CD4-positive, alpha-beta T cell treated with Interferon alpha-2 for 1 hour (primary cell): ENCODE data around the gene DNAJC2.
A peak's percentile ranks its signal among the peaks of the same experiment; 100 is the strongest.

Source experiments
- DNase-seq, 2 donors: peaks; one replicate each; pipeline ENCODE4 v3.0.0-alpha.2; 2020 to 2022

Gene DNAJC2, protein sequence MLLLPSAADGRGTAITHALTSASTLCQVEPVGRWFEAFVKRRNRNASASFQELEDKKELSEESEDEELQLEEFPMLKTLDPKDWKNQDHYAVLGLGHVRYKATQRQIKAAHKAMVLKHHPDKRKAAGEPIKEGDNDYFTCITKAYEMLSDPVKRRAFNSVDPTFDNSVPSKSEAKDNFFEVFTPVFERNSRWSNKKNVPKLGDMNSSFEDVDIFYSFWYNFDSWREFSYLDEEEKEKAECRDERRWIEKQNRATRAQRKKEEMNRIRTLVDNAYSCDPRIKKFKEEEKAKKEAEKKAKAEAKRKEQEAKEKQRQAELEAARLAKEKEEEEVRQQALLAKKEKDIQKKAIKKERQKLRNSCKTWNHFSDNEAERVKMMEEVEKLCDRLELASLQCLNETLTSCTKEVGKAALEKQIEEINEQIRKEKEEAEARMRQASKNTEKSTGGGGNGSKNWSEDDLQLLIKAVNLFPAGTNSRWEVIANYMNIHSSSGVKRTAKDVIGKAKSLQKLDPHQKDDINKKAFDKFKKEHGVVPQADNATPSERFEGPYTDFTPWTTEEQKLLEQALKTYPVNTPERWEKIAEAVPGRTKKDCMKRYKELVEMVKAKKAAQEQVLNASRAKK

DNA sequence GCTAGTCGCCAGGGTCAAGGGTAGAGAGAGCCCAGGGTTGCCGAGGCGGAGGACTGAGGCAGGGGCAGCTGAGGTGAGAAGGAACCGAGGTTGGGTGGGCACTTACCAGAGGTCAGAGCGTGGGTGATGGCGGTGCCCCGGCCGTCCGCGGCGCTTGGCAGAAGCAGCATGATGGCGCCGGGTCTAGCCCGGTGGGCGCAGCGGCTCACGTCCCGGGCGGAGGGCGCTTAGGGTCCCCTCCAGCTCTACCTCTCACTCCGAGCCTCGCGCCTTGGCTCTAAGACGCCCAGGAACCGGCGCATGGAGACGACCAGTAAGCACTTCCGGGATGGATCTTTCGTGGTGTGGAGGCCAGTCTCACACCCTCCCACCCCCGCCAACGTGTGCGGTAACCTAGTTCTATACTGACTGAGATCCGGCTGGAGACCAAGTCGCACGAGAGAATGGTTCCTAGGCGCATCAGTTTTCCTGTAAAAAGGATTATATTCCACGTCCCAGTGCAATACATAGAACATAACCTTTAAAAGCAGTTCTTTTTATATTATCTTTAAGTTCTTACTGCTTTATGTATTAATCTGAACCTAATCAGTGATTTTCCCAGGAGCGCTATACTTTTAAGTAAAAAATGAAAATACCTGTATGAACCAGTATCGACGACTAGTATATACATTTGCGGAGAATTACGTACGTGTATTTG is at the start of gene DNAJC2:
Gene DNAJC2, minus strand, starts transcription at position 315 of the 697 bp plus-strand sequence. Its CDS starts 145 bp downstream, at position 170.
- DNase-seq, result peak; percentile 85 to 89

DNA sequence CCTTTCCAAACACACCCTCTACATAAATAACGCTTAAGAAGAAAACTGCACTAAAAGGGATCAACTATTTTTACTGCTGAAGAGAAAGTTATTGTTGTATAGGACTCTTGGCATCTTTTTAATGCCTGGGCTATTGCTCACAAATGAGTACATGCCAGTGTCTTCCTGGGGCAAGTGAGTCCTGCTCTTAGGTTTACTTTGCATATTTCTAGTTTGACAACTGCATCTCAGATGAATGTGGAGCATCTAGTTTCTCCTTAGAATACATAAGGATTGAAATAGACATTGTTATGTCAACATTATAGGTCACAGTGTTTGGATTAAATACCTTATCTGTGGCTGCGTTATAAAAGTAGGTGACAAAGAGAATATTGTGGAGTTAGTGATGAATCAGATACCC is 47.4 kb upstream of the DNAJC2 start:
- DNase-seq, result no peak

DNA sequence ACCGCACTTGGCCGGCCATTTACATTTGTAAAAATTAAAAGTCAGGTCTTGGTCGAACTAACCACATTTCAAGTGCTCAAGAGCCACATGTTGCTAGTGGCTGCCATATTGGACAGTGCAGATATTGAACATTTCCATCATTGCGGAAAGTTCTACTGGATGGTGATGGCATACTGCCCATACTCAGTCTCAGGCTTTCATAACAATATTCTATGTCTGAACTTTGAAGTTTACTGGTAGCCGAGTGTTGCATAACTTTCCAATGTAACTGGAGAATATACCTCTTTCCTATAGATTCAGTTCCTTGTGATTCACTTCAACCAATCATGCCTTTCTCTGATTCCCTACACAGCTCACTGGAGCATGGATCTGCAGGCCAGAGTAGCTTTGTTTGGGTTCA is 46.6 kb upstream of the DNAJC2 start:
- DNase-seq, result no peak

DNA sequence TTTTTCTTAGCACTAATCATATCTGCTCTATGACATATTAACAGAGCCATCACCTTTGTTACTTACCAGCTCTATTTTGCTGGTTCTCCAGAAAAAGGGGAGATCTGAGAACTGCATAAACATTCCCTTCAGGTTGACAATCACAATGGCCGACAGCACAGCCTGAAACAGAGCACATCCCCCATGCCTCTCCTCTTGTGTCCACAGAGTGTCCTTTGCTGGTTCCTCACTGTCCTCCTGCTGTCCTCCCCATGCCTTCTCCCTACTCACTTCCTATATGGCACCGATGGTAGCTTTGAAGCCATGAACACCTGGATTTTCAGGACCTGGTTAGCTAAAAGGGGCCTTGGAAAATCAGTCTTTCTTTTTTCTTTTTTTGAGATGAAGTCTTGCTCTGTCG is 44.7 kb upstream of the DNAJC2 start:
- no peak for DNase-seq

DNA sequence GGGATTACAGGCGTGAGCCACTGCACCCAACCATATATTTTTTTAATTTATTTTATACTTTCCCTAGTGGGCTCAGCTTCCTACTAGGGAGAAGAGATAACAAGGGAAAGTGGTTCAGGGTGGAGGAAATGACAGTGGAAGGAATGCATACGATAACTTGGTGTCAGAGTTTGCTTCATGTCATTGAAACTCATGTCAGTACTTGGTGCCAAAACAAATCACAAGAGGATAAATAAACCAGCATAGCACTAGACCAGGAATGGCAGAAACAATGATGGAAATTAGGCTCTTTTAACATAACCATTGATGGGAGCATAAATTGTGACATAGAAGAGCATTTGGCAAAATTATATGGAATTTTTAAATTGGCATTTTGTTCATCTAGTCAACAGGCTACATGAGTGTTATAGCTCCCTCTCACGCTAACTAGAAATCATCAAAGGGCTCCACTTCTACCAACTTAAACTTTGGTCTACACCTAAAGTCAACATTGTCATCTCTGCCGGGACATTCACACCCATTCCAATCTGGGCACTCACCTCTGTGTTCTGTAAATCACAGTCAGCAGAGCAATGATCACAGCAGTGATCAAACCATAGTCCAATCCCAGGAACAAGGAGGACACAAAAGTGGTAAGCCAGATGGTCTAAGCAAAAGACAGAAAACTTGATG is 44.0 kb upstream of the DNAJC2 start:
- DNase-seq, result no peak

DNA sequence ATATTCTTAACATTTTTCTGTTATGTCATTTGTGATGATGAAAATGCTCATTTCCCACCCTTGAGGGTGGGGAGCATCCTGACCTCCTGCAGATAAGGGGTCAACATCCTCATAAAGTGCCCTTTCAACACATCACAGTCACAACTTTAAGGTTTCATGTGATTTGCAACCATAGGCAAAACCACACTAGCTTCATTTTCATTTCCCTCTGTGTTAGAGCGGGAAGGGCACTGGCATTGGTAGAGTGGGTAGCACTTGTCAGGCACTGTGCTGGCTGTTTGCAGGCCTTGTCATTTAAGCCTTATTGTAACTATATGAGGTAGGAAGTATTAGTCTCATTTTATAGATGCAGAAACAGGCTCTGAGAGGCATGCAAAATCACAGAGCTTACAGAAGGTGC is 42.7 kb upstream of the DNAJC2 start:
- DNase-seq, result no peak

DNA sequence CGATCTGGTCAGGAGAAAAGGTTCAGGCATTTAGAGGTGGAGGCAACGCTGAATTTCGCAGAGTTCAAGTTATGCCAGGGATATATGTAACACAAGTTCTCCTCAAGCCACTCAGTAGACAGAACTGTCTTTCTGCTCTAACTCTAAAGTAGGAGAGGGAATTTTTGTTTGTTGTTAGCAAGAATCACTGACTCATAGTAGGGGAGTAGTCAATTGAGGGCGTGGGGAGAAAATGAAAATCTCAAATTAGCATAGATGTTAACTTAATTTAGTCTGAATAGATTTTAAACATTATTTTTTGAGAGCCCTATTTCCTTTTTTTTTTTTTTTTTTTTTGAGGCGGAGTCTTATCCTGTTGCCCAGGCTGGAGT is 37.5 kb upstream of the DNAJC2 start:
- no peak for DNase-seq

DNA sequence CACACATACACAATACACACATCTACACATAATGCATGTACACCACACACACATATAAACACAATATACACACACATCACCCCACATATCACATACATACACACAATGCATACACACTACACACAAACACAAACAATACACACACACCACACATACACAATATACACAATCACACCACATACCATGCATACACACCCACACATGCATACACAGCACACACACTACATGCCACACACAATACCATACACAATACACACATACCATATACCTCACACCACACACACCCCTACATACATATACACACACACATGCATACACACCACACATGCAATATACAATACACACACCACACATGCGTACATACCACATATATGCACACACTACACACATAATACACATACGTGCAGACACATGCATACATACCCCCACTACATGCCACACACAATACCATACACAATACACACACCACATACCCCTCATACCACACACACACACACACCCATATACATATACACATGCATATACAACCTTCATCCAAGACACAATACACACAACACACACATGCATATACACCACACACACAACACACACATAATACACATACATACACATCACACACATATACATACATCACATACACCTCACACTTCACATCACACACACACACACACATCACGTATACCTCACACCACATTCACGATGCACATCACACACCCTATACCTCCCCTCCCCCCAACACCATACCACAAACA is 36.9 kb upstream of the DNAJC2 start:
- no peak for DNase-seq

DNA sequence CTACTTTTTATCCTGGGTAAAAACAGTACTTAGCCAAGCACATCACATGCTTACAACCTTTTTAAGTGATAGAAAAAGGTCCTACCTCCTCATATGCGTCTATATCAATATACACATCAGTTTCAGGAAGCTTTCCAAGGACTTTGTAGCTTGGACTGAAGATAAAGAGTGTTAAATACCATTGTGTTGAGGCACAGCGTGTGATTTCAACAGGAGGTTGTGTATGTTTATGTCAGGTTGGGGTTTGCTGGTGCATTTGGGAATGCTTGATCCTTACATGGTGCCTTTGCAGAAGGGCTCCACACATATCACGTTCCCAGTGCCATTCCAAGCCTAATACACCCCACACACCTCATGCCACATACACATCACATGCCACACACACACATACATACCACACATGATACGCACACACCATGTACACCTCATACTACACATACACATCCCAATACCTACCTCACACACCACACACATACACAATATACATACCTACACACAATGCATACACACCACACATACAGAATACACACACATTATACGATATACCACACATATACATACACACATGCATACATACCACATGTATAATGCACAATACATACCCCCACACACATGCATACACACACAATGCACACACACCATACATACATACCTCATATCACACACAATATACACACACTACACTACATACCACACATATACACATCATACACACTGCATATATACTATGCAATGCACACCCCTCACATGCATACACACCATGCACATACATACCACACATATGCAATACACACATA is 36.0 kb upstream of the DNAJC2 start:
- no peak for DNase-seq

DNA sequence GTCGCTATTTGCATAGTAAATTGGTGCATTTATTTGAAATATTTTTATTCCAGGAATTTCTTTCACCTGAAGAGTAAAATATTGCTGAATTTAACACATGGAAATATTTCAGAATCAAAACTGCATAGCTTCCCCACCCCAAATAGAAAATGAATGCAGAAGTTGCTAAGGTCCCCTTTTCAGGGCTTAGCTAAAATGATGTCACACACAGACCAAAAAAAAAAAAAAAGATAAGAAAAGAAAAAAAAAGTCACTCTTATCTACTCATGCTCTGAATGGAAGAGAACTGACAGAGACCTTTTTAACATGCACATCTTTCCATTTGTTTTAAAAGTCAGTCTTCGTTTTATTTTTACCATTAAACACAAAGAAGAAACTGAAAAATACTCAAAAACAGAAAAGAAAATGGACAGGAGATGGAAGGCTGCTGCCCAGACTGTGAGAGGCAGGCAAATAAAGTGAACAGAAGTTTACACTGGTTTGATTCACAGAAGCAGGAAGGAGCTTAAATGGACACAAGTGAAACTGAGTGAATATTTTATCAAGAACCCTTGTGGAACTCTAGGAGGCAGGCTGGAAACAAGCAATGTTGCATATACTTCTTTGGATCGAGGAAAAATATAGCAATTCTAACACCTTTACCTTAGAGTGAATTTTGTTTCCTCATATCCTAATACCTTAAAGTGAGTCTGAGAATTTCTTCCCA is 34.9 kb upstream of the DNAJC2 start:
- no peak for DNase-seq

DNA sequence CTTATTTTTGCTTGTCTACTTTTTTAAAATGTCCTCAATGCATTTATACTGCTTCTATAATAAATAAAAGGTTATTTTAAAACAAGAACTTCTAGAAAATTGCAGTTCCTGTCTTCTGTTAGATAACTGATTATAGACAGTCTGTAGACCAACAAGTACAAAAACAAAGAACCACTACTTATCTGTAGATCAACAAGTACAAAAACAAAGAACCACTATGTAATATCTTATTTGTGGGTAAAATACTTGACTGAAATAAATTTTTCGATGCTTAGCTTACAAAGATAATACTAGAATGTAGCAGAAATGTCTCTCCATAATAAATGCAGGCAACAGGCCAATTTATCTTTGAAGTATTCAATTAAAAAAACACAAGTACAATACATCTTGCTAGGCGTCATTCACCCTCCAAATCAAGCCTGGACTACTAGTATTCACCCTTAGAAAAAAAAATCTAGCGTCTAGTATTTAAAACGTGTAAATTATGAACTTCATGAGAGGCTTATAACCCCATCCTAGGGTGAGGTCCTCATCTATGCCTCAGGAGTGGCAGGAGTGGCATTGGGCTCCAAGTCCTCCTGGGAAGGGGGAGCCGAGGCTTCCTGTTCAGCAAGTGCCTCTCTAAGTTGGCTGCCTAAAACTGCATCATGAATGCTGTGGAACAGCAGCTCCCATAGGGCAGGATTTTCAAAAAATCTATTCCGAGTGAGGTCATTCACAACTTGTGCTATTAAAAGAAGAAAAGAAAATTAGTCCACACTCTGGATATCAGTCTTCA is 29.5 kb upstream of the DNAJC2 start:
- DNase-seq, result no peak

DNA sequence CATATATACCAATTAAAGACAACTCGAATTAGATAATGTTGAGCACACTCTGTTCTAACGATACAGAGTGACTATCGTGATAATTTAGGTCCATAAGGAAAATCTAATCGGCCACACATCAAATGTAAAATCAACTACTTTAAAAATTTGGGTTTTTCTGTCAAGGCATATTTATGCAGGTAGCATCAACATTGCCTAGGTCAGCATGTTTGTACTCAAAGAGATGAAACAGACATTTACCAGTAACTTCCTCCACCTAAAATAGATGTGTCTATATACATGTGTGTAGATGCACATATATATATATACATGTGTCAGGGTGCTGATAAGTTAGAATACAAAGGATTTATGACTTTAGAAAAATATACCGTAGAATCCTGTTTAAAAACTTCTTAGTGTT is 24.9 kb upstream of the DNAJC2 start:
- DNase-seq, result no peak

DNA sequence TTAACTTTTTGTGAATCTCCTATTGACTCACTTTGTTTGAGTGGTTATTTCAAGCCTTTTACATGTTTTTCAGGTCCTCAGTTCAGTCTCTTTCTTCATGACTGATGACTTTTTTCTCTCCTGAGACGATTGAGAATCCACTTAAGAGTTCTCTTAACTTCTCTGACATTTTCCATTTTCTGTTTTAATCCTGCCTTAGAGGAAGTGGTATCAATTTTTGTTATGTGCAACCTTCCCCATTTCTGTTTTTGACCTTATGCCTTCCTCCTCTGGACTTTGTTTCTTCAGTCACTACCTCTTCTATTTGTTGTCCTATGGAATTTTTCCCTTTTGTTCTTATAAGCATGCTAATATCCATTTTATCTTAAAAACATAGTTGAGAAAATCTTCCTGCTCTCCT is 5.2 kb upstream of the DNAJC2 start:
- DNase-seq, result no peak

DNA sequence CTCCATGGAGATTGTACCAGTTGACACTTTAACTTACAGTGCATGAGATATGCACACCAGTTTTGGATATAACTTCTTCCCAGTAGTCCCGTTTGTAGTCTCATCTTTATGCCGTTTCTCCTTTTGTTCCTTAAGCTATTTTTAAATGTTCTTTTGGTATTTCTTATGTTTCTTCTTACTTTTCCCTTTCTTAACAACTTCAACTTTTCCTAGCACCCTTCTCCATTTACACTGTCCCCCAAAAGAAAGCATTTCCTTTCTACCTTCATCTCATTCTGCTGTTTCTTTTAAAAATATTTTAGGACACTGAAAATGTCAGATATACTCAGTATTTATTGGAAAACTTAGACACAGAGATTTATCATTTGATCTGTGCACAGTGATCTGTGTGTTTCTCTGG is 4.4 kb upstream of the DNAJC2 start:
- DNase-seq, result no peak

DNA sequence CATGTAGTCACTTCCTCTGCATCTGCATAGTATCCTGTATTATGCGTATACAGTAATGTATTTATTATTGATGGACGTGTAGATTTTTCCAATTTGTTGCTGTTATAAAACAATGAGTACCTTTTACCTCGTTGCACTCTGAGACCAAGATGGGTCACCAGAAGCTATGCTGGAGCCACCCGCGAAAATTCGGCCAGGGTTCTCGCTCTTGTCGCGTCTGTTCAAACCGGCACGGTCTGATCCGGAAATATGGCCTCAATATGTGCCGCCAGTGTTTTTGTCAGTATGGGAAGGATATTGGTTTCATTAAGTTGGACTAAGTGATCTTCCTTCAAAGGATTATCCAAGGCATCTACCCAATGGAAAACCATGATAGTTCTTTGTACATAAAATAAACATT is 3.9 kb upstream of the DNAJC2 start:
- no peak for DNase-seq

DNA sequence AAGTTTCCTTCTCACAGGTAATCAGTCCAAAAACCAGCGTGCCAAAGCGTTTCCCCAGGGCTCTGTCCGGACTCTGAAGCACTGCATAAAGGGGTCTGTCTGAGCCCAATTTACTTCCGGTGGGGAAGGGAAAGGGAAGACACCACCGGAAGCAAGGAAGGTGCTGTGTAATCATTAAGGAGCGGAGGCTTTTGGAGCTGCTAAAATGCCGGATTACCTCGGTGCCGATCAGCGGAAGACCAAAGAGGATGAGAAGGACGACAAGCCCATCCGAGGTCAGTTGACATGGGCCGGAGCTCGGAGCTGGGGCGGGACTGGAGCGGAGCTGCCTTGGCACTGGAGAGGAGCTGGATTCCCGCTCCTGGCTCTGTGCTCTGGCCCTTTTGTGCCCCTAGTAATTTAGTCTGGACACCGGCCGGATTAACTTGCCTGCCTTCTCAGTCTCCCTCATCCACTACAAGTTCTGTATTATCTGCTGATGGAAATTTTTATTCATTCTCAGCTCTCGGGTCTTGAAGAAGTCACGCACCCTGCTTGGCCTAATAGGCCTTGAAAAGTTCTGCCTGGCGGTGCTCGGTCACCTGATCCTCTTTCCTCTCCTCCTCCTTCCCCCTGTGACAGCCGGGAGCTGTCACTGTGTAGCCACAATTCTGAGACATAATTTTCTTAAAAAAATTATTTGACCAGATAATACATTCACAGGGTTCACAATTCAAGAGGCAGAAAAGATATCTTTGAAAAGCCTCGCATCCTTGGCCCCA is 3.1 kb upstream of the DNAJC2 start, which contains the start of gene PSMC2:
Gene PSMC2, plus strand, starts transcription at position 137 of the 761 bp plus-strand sequence. Its CDS starts 69 bp downstream, at position 206.
- peak; percentile 86 to 92 for DNase-seq

DNA sequence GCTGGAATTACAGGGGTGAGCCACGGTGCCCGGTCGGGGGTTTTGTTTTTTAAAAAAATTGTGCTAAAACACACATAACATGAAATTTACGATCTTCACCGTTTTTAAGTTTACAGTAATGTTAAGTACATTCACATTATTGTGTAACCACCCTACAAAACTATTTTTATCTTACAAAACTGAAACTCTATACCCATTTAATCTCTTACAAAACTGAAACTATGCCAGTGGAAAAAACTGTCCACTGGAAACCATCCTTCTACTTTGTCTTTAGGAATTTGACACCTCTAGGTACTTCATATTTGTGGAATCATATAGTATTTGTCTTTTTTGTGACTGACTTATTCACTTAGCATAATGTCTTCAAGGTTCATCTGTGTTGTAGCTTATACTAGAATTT is 1.8 kb upstream of the DNAJC2 start:
- no peak for DNase-seq

DNA sequence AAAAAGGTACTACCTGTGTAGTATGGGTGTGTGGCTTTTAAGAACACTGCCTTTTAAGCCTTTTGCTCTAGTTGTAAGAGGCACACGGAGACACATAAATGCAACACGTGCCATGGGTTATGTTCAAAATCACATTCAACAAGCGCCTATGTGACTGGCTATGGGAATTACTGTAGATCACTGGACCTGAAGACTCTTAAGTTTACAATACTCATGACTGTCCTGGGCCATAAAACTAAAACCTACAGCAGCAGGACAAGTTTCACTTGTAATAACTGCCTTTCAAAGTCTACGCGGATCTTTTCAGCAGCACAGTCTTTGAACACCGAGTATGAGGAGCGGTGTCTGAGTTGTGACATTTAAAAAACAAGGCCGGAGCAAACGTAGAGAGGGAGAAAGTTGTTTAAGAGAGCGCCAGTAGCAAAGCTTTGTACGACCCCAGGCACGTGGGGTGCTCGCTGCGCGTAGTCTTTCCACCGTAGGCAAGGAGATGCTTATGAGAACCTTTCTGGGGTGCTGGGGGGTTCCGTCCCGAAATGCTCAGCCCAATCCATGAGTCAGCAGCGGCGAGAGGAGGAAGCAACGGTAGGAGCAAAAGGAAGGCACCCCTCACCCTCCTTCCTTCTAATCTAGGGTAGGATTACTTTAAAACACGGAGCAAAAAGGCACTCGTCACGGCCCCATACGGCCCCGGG is 662 bp downstream of the DNAJC2 start:
- peak in 1 of 2 donors; percentile 39 for DNase-seq

DNA sequence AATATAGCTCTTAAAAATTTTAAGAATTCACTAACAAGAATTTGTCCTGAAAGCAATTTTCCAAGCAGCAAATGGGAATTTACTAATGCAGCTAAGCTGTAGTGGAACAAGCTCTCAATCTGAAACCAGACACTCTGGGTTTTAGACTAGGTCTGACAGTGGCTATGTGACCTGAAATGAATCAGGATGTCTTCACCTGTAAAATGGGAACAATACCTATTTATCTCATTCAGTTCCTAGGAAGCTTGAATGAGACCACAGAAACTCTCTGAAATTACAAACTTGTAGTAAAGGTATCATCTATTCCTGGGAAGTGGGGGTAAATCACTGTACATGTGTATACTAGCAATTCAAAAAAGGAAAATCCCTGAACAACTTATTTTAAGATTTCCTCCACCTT is 1.2 kb downstream of the DNAJC2 start:
- DNase-seq, result no peak
